HuH-7.5 (cell line): ENCODE results near the gene ERG.

Source experiments
- DNase-seq: peaks from one replicate; pipeline ENCODE4 v3.0.0; 2011; ENCODE audit warnings: low spot score

Gene ERG

GRCh38 chr21:38499296-38499695 lies 1.0 kb upstream of the ERG start:
- no peak for DNase-seq

- DNase-seq: no peak
These were observed 2.1 kb downstream of the ERG start for GRCh38 chr21:38496224-38496623.

- DNase-seq: no peak
These were observed 2.6 kb downstream of the ERG start for GRCh38 chr21:38495696-38496095.

- DNase-seq: no peak
These were observed 3.0 kb downstream of the ERG start for GRCh38 chr21:38495242-38495641.

GRCh38 chr21:38494703-38495102 lies 3.6 kb downstream of the ERG start:
- DNase-seq: no peak

- no peak for DNase-seq
These were observed 4.0 kb downstream of the ERG start for GRCh38 chr21:38494251-38494642.

- DNase-seq: no peak
These were observed 4.6 kb downstream of the ERG start for GRCh38 chr21:38493549-38494250.

GRCh38 chr21:38492007-38492406 lies 6.3 kb downstream of the ERG start:
- DNase-seq: no peak

GRCh38 chr21:38491536-38491935 lies 6.7 kb downstream of the ERG start:
- DNase-seq: no peak

GRCh38 chr21:38490411-38491020 lies 7.8 kb downstream of the ERG start:
- DNase-seq: no peak

- no peak for DNase-seq
These were observed 8.5 kb downstream of the ERG start for GRCh38 chr21:38489729-38490128.

GRCh38 chr21:38489271-38489652 lies 9.0 kb downstream of the ERG start:
- no peak for DNase-seq

GRCh38 chr21:38488640-38489270 lies 9.5 kb downstream of the ERG start:
- DNase-seq: no peak

- no peak for DNase-seq
These were observed 10.2 kb downstream of the ERG start for GRCh38 chr21:38487901-38488639.

- DNase-seq: no peak
These were observed 11.6 kb downstream of the ERG start for GRCh38 chr21:38486706-38487105.

GRCh38 chr21:38486221-38486620 lies 12.1 kb downstream of the ERG start:
- DNase-seq: no peak

- DNase-seq: no peak
These were observed 18.4 kb downstream of the ERG start for GRCh38 chr21:38479641-38480525.

- DNase-seq: no peak
These were observed 19.5 kb downstream of the ERG start for GRCh38 chr21:38478782-38479181.

- DNase-seq: no peak
These were observed 21.1 kb downstream of the ERG start for GRCh38 chr21:38477226-38477625.

GRCh38 chr21:38476385-38476784 lies 21.9 kb downstream of the ERG start:
- no peak for DNase-seq

GRCh38 chr21:38475519-38475918 lies 22.8 kb downstream of the ERG start:
- DNase-seq: no peak

GRCh38 chr21:38474796-38475195 lies 23.5 kb downstream of the ERG start:
- no peak for DNase-seq
